Endothelial cell of umbilical vein (primary cell): ENCODE data around the gene NF1. TPM values are rescaled to one million over a fixed set of nuclear protein-coding genes. Genes with fewer than 3 reads are reported as not detected.

ENCODE experiments used
- BruUV-seq: library from RNA; stranded (reverse); fragments of 400-500 nt; replicated peaks from 2 replicates; lab custom pipeline; 2021; lab: Mats Ljungman, UMichigan
- CTCF ChIA-PET: fragments of 300-600, 350-600 bp; sonication (Branson Sonifier 250); formaldehyde crosslinking; loops from one replicate; lab custom pipeline; 2021; ENCODE audit warnings: antibody characterized with exemption, inconsistent platforms; lab: Charles Lee
- POLR2A ChIA-PET: fragments of 300-600, 350-600 bp; sonication (Branson Sonifier 250); formaldehyde crosslinking; loops from one replicate; lab custom pipeline; 2021; ENCODE audit warnings: antibody characterized with exemption, inconsistent platforms; lab: Charles Lee
- DNase-seq: peaks from one replicate; pipeline ENCODE4 v3.0.0-alpha.2; 2011; ENCODE audit warnings: low read depth, low spot score
- FAIRE-seq: peaks from 2 replicates; lab custom pipeline; 2011; peaks lifted over from hg19 to GRCh38; lab: Jason Lieb, UNC
- H2AFZ ChIP-seq: 2 replicates; pipeline ENCODE4 v1.6.0; 2012; ENCODE audit warnings: low read depth, low read length, control low read depth, inconsistent platforms
- H3K27ac ChIP-seq: 2 replicates; pipeline ENCODE4 v1.5.1; 2011; ENCODE audit warnings: low read depth, mild to moderate bottlenecking, control low read depth, low read length, moderate library complexity; ENCODE audit not compliant: insufficient read depth
- H3K27me3 ChIP-seq, 2 experiments: 2 replicates each; pipeline versions ENCODE4 v1.6.0 to v1.6.1; 2011; ENCODE audit warnings: low read length in 2 of 2, mixed read lengths in 1 of 2; ENCODE audit not compliant: control insufficient read depth in 2 of 2, insufficient read depth in 2 of 2
- H3K36me3 ChIP-seq, 2 experiments: 2 replicates in 1 of 2; 3 replicates in 1 of 2; pipeline ENCODE4 v1.5.1; 2011; ENCODE audit warnings: low read length in 2 of 2, mild to moderate bottlenecking in 1 of 2, moderate library complexity in 1 of 2; ENCODE audit not compliant: control insufficient read depth in 2 of 2, insufficient read depth in 2 of 2; ENCODE audit errors: extremely low read depth in 1 of 2
- H3K4me1 ChIP-seq: 3 replicates; pipeline ENCODE4 v1.5.1; 2011; ENCODE audit warnings: mild to moderate bottlenecking, low read length; ENCODE audit not compliant: control insufficient read depth, insufficient read depth; ENCODE audit errors: extremely low read depth
- H3K4me2 ChIP-seq: 2 replicates; pipeline ENCODE4 v1.6.1; 2011; ENCODE audit warnings: low read length, control low read depth, mixed read lengths; ENCODE audit not compliant: insufficient read depth
- H3K4me3 ChIP-seq, 3 experiments: fragments of 200-600 bp in 1 of 3; sonication (generic), shearing (Covaris generic) in 1 of 3; replicated peaks in 1 of 3; 2 replicates each; pipeline ENCODE4 v1.5.1; 2011 to 2016; ENCODE audit warnings: control low read depth in 3 of 3, low read length in 3 of 3, mild to moderate bottlenecking in 2 of 3, inconsistent platforms in 1 of 3, low read depth in 1 of 3, moderate library complexity in 1 of 3; ENCODE audit not compliant: insufficient read depth in 1 of 3
- H3K79me2 ChIP-seq: 2 replicates; pipeline ENCODE4 v1.6.0; 2012; ENCODE audit warnings: low read length, inconsistent platforms; ENCODE audit not compliant: control insufficient read depth, insufficient read depth
- H3K9ac ChIP-seq: replicated peaks from 2 replicates; pipeline ENCODE3; 2011; ENCODE audit warnings: low read length, control low read depth; ENCODE audit not compliant: insufficient read depth; ENCODE audit errors: extremely low read depth
- H3K9me1 ChIP-seq: replicated peaks from 3 replicates; pipeline ENCODE4 v1.6.0; 2011; ENCODE audit warnings: mild to moderate bottlenecking, low read length; ENCODE audit not compliant: control insufficient read depth, insufficient read depth; ENCODE audit errors: extremely low read depth
- H3K9me3 ChIP-seq: replicated peaks from 2 replicates; pipeline ENCODE4 v1.5.1; 2012; ENCODE audit warnings: low read length, inconsistent platforms; ENCODE audit not compliant: control insufficient read depth, insufficient read depth
- H4K20me1 ChIP-seq: replicated peaks from 2 replicates; pipeline ENCODE3; 2011; ENCODE audit warnings: mild to moderate bottlenecking, low read length; ENCODE audit not compliant: control insufficient read depth, insufficient read depth; ENCODE audit errors: extremely low read depth
- FOS ChIP-seq: IDR thresholded peaks from 2 replicates; pipeline ENCODE4 v1.6.1; 2011; ENCODE audit warnings: mild to moderate bottlenecking, low read length, moderate library complexity, borderline replicate concordance; ENCODE audit not compliant: insufficient read depth
- GATA2 ChIP-seq: IDR thresholded peaks from 2 replicates; pipeline ENCODE4 v1.7.0; 2011; ENCODE audit warnings: low read depth, mild to moderate bottlenecking, moderate library complexity, mixed read lengths, low read length; ENCODE audit not compliant: insufficient read length, insufficient read depth
- JUN ChIP-seq: IDR thresholded peaks from 2 replicates; pipeline ENCODE4 v1.6.1; 2011; ENCODE audit warnings: borderline replicate concordance, low read depth; ENCODE audit not compliant: insufficient read length, insufficient read depth
- MYC ChIP-seq: IDR thresholded peaks from one replicate; pipeline ENCODE4 v1.6.1; 2011; ENCODE audit warnings: mild to moderate bottlenecking, low read depth, low read length
- POLR2AphosphoS5 ChIP-seq: IDR thresholded peaks from 2 replicates; pipeline ENCODE4 v1.6.1; 2012; ENCODE audit warnings: low read depth, mild to moderate bottlenecking, control low read depth, low read length, moderate library complexity; ENCODE audit not compliant: insufficient read depth
- dilution Hi-C: fragments of 300-500 bp; cut with MboI; formaldehyde crosslinking; loops from one replicate; pipeline ENCODE4 v1.15.0; 2019; ENCODE audit warnings: low sequenced_read_pairs; ENCODE audit not compliant: extremely low pct_ligation_motif_present
- intact Hi-C: fragments of 100-400 bp; cut with micrococcal nuclease; formaldehyde crosslinking; loops from one replicate; pipeline ENCODE4 v1.10.0; 2022
- polyA plus RNA-seq, 4 experiments: library from polyadenylated mRNA; depleted of rRNA in 3 of 4; stranded (reverse) in 3 of 4; unstranded in 1 of 4; fragments of >200 nt; gene quantifications; 2 replicates each; pipeline versions ENCODE4 v1.2.1 to v1.2.3, GENCODE V29; 2011 to 2012; ENCODE audit warnings: missing spikeins in 1 of 4
- total RNA-seq: library from RNA; stranded (reverse); gene quantifications from 2 replicates; pipeline ENCODE4 v1.2.3, GENCODE V29; 2021
- TF ChIP-seq, protein P1 (sequence below): IDR thresholded peaks from 2 replicates; pipeline ENCODE4 v1.6.1; 2011; ENCODE audit not compliant: insufficient read depth, insufficient read length
- TF ChIP-seq, protein P2 (sequence below), 2 donors: IDR thresholded peaks; 1 replicate in 1 of 2; 2 replicates in 1 of 2; pipeline ENCODE4 v1.5.1; 2011; ENCODE audit warnings: low read length in 2 of 2, mild to moderate bottlenecking in 2 of 2, moderate library complexity in 2 of 2, control low read depth in 1 of 2, inconsistent platforms in 1 of 2, low read depth in 1 of 2; ENCODE audit not compliant: insufficient read depth in 1 of 2; ENCODE audit errors: extremely low read depth in 1 of 2

Gene NF1
- total and polyA plus RNA-seq, 2 donors (not counting 3 experiments of a cell fraction or from before 2014, with no cell fraction given) = 13.7 to 42.4 TPM

DNA sequence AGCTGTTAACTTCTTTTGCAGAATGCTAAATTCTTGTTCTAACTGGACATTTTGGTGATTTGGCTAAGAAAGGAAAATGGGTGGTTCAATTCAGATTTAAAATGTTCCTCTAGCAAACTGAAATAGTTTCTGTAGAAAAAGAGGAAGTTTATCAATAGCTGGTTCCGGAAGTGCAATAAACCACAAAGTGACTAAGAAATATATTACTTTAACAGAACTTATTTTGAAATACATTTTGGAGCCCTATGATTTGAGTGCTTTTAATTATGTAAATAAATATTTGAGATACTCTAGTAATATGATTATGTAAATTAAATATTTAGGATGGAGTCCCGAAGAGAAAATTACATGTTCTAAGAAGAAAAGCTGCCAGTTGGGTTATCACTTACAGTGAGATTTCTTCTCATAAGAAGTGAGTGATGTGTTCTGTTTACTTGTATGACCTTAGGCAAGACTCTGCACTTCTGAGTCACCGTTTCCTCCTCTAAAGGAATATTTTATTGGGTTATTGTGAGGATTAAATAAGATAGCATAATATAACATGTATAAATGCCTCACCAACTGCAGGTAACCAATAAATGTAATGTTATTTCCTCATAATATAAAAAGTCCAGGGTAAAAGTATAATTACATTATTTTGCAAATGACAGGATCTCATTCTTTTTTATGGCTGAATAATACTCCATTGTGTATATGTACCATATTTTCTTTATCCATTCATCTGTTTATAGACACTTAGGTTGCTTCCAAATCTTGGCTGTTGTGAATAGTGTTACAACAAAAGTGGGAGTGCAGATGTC is 219.4 kb downstream of the NF1 start, which contains the start of gene EVI2B:
Gene EVI2B, minus strand, starts transcription at position 73 of the 800 bp plus-strand sequence. CDS start 8,445 bp downstream, outside the sequence.
- Histone ChIP-seq H3K36me3 (no peaks in the 10 kb centered on the region), H3K4me3 (peak within 1 kb of the TSS in 1 of 3 experiments; percentile 54), H3K9me1 (no peaks in the 10 kb centered on the region), H4K20me1 (no peaks in the 10 kb centered on the region), H3K4me1 (peaks cover 21% of the 10 kb centered on the region), H3K4me2 (peak within 1 kb of the TSS; percentile 93), H3K79me2 (peaks cover 5% of the 10 kb centered on the region), H3K27ac (peak within 1 kb of the TSS; percentile 47), H3K9ac (peak within 1 kb of the TSS; percentile 47), H2AFZ (no peak within 1 kb of the TSS), H3K9me3 (no peaks in the 10 kb centered on the region), H3K27me3 (no peaks in the 10 kb centered on the region)
- TF ChIP-seq, protein P1, sequence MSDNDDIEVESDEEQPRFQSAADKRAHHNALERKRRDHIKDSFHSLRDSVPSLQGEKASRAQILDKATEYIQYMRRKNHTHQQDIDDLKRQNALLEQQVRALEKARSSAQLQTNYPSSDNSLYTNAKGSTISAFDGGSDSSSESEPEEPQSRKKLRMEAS = no peak
- TF ChIP-seq JUN (peak; percentile 76), POLR2AphosphoS5 (peak; percentile 22), FOS (peak; percentile 83), MYC (no peak), GATA2 (no peak)
- TF ChIP-seq, protein P2, sequence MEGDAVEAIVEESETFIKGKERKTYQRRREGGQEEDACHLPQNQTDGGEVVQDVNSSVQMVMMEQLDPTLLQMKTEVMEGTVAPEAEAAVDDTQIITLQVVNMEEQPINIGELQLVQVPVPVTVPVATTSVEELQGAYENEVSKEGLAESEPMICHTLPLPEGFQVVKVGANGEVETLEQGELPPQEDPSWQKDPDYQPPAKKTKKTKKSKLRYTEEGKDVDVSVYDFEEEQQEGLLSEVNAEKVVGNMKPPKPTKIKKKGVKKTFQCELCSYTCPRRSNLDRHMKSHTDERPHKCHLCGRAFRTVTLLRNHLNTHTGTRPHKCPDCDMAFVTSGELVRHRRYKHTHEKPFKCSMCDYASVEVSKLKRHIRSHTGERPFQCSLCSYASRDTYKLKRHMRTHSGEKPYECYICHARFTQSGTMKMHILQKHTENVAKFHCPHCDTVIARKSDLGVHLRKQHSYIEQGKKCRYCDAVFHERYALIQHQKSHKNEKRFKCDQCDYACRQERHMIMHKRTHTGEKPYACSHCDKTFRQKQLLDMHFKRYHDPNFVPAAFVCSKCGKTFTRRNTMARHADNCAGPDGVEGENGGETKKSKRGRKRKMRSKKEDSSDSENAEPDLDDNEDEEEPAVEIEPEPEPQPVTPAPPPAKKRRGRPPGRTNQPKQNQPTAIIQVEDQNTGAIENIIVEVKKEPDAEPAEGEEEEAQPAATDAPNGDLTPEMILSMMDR (IDR thresholded peaks at IDR 0.05; ENCODE audit: extremely low read depth in 1 of 2, insufficient read depth in 1 of 2, low read depth in 1 of 2, low read length in 2 of 2) = no peak
- no TSS peak for BruUV-seq
- CTCF ChIA-PET = interaction anchor here (1.0 to 1.8 kb wide), 6 partner anchors 11 to 76 kb away, joined by 3 to 7 read pairs (median 5); no protein-coding TSS in a partner anchor
- FAIRE-seq = peak; percentile 85
- dilution Hi-C loops (no loop called here), intact Hi-C loops (loop anchor here (5.0 kb wide), 1 partner anchor 47 kb away; no protein-coding TSS in a partner anchor)
- peak; percentile 78 for DNase-seq
- POLR2A ChIA-PET = no interaction called here
